GM23338 (cell line): ENCODE results near the gene STK32C. TPM values are rescaled to one million over a fixed set of nuclear protein-coding genes. Genes with fewer than 3 reads are reported as not detected.

Experiments
- ATAC-seq: fragments of 200-7000 bp; cut with Tn5 transposase; 3 replicates; pipeline ENCODE4 v1.9.1; 2020
- DNase-seq: peaks from one replicate; pipeline ENCODE4 v3.0.0-alpha.2; 2015; ENCODE audit warnings: low spot score
- H2AFZ ChIP-seq: fragments of 200-600 bp; sonication (generic); 2 replicates; pipeline ENCODE4 v1.8.0; 2016; ENCODE audit warnings: antibody characterized with exemption, mild to moderate bottlenecking, moderate library complexity
- H3F3A ChIP-seq: fragments of 200-600 bp; sonication (generic); replicated peaks from 2 replicates; pipeline ENCODE4 v1.8.0; 2017; ENCODE audit warnings: antibody characterized with exemption, mixed run types, low read depth
- H3K27ac ChIP-seq: fragments of 200-600 bp; sonication (generic); 2 replicates; pipeline ENCODE4 v1.6.1; 2016; ENCODE audit warnings: low read depth
- H3K27me3 ChIP-seq: fragments of 200-600 bp; sonication (generic); 2 replicates; pipeline ENCODE4 v1.8.0; 2016; ENCODE audit warnings: mild to moderate bottlenecking, mixed run types, moderate library complexity; ENCODE audit not compliant: insufficient read depth
- H3K36me3 ChIP-seq: fragments of 200-600 bp; sonication (generic); 2 replicates; pipeline ENCODE4 v1.8.0; 2016; ENCODE audit warnings: mild to moderate bottlenecking; ENCODE audit not compliant: insufficient read depth
- H3K4me1 ChIP-seq: fragments of 200-600 bp; sonication (generic); 2 replicates; pipeline ENCODE4 v1.8.0; 2016; ENCODE audit warnings: mild to moderate bottlenecking, moderate library complexity; ENCODE audit not compliant: insufficient read depth
- H3K4me2 ChIP-seq: fragments of 200-600 bp; sonication (generic); 2 replicates; pipeline ENCODE4 v1.7.1; 2017; ENCODE audit warnings: mixed run types
- H3K4me3 ChIP-seq: fragments of 200-600 bp; sonication (generic); 2 replicates; pipeline ENCODE4 v1.6.1; 2016; ENCODE audit warnings: mixed run types
- H3K79me2 ChIP-seq: fragments of 200-600 bp; sonication (generic); replicated peaks from 2 replicates; pipeline ENCODE4 v1.8.0; 2017; ENCODE audit warnings: mild to moderate bottlenecking; ENCODE audit not compliant: insufficient read depth
- H3K9me2 ChIP-seq: fragments of 200-600 bp; sonication (generic); 2 replicates; pipeline ENCODE4 v1.8.0; 2017; ENCODE audit not compliant: insufficient read depth
- H4K20me1 ChIP-seq: fragments of 200-600 bp; sonication (generic); replicated peaks from 2 replicates; pipeline ENCODE4 v1.8.0; 2017; ENCODE audit warnings: mild to moderate bottlenecking; ENCODE audit not compliant: insufficient read depth
- H3K27ac Mint-ChIP-seq: 2 replicates; pipeline ENCODE4 v1.8.0; 2020; ENCODE audit warnings: inconsistent platforms, mild to moderate bottlenecking, moderate library complexity, mixed read lengths
- H3K27me3 Mint-ChIP-seq: 3 replicates; pipeline ENCODE4 v1.8.0; 2022; ENCODE audit warnings: low read depth, mild to moderate bottlenecking, moderate library complexity, mixed read lengths, inconsistent platforms; ENCODE audit not compliant: insufficient read depth, poor library complexity
- H3K36me3 Mint-ChIP-seq: 3 replicates; pipeline ENCODE4 v1.8.0; 2021; ENCODE audit warnings: low read depth, mild to moderate bottlenecking, inconsistent platforms, moderate library complexity, mixed read lengths
- H3K4me1 Mint-ChIP-seq: 3 replicates; pipeline ENCODE4 v1.8.0; 2020; ENCODE audit warnings: mild to moderate bottlenecking, inconsistent platforms, mixed read lengths
- H3K4me3 Mint-ChIP-seq: 3 replicates; pipeline ENCODE4 v1.8.0; 2021; ENCODE audit warnings: moderate library complexity, mild to moderate bottlenecking, inconsistent platforms, mixed read lengths
- H3K9me3 Mint-ChIP-seq: 3 replicates; pipeline ENCODE4 v1.8.0; 2020; ENCODE audit warnings: moderate library complexity, mild to moderate bottlenecking, inconsistent platforms, mixed read lengths
- CREB1 ChIP-seq: fragments of 250-450 bp; sonication (Bioruptor Pico); IDR thresholded peaks from 2 replicates; pipeline ENCODE4 v1.5.0; 2020; ENCODE audit warnings: low read depth, mild to moderate bottlenecking, moderate library complexity
- ETS1 ChIP-seq: IDR thresholded peaks from 2 replicates; pipeline ENCODE4 v1.6.1; 2016; ENCODE audit warnings: antibody characterized with exemption
- EZH2 ChIP-seq: fragments of 200-600 bp; sonication (generic); IDR thresholded peaks from one replicate; pipeline ENCODE4 v1.8.0; 2017; ENCODE audit warnings: antibody characterized with exemption, mild to moderate bottlenecking, low read depth; ENCODE audit not compliant: unreplicated experiment
- EZH2phosphoT487 ChIP-seq: fragments of 200-600 bp; sonication (generic); IDR thresholded peaks from one replicate; pipeline ENCODE4 v1.8.1; 2018; ENCODE audit warnings: antibody characterized with exemption; ENCODE audit not compliant: unreplicated experiment
- JUNB ChIP-seq: IDR thresholded peaks from one replicate; pipeline ENCODE4 v1.6.1; 2016; ENCODE audit warnings: antibody characterized with exemption; ENCODE audit not compliant: unreplicated experiment
- NANOG ChIP-seq: IDR thresholded peaks from 2 replicates; pipeline ENCODE4 v1.6.1; 2016; ENCODE audit warnings: antibody characterized with exemption, borderline replicate concordance
- POLR2AphosphoS5 ChIP-seq: IDR thresholded peaks from 2 replicates; pipeline ENCODE4 v1.6.1; 2016; ENCODE audit warnings: antibody characterized with exemption, low read depth
- REST ChIP-seq: IDR thresholded peaks from one replicate; pipeline ENCODE4 v1.6.1; 2018; ENCODE audit warnings: antibody characterized with exemption; ENCODE audit not compliant: unreplicated experiment
- STAT1 ChIP-seq: IDR thresholded peaks from one replicate; pipeline ENCODE4 v1.6.1; 2016; ENCODE audit warnings: antibody characterized with exemption; ENCODE audit not compliant: unreplicated experiment
- ZNF114 ChIP-seq: fragments of 250-450 bp; sonication (Bioruptor Pico); IDR thresholded peaks from 2 replicates; pipeline ENCODE4 v1.5.0; 2020; ENCODE audit warnings: mild to moderate bottlenecking, moderate library complexity
- ZNF331 ChIP-seq: fragments of 250-450 bp; sonication (Bioruptor Pico); IDR thresholded peaks from 2 replicates; pipeline ENCODE4 v1.5.0; 2020; ENCODE audit warnings: low read depth, mild to moderate bottlenecking, moderate library complexity
- ZNF462 ChIP-seq: fragments of 250-450 bp; sonication (Bioruptor Pico); IDR thresholded peaks from 2 replicates; pipeline ENCODE4 v1.5.0; 2020; ENCODE audit warnings: mild to moderate bottlenecking, moderate library complexity
- polyA plus RNA-seq: library from polyadenylated mRNA; unstranded; fragments of >200 nt; fragmentation: Nextera tagmentation; extraction: Ambion mirVana; gene quantifications from 2 replicates; pipeline ENCODE4 v1.2.1, GENCODE V29; 2016
- total RNA-seq: library from RNA; depleted of rRNA; stranded (reverse); fragments of >200 nt; shearing (Covaris generic); gene quantifications from 2 replicates; pipeline ENCODE4 v1.2.3, GENCODE V29; 2014
- TF ChIP-seq, protein P1 (sequence below), 2 experiments: fragments of 200-600 bp in 1 of 2; sonication (generic) in 1 of 2; conservative IDR thresholded peaks; 2 replicates each; pipeline versions ENCODE4 v1.5.1 to v1.6.1; 2016 to 2017; ENCODE audit warnings: antibody characterized with exemption in 2 of 2, low read depth in 2 of 2, mild to moderate bottlenecking in 2 of 2, moderate library complexity in 1 of 2

Gene STK32C
- total and polyA plus RNA-seq, 2 experiments from 2014 or later = 10.2 to 20.5 TPM

GRCh38 chr10:132192076-132192975 is 115.4 kb downstream of the STK32C start:
- Mint-ChIP-seq H3K27me3 (peaks cover 21% of the 10 kb centered on the region), H3K27ac (no peak overlapping the region), H3K4me3 (no peak overlapping the region), H3K36me3 (peaks cover 9% of the 10 kb centered on the region), H3K9me3 (no peaks in the 10 kb centered on the region; the same call in 1 of the 3 replicates), H3K4me1 (peaks cover 5% of the 10 kb centered on the region; the same call in 2 of the 3 replicates)
- Histone ChIP-seq H3K4me3 (no peak overlapping the region), H3K36me3 (no peaks in the 10 kb centered on the region), H3K9me2 (no peaks in the 10 kb centered on the region), H3K79me2 (no peaks in the 10 kb centered on the region), H4K20me1 (no peaks in the 10 kb centered on the region), H3K27me3 (peaks cover 17% of the 10 kb centered on the region), H3F3A (no peaks in the 10 kb centered on the region), H3K4me1 (no peaks in the 10 kb centered on the region), H2AFZ (no peak overlapping the region), H3K27ac (no peak overlapping the region), H3K4me2 (no peak overlapping the region)
- TF ChIP-seq JUNB = no peak
- no peak for TF ChIP-seq ZNF331 (CRISPR knock-in tag)
- TF ChIP-seq EZH2 = no peak
- TF ChIP-seq ZNF114 (CRISPR knock-in tag) = no peak
- TF ChIP-seq NANOG = no peak
- no peak for TF ChIP-seq ETS1
- no peak for TF ChIP-seq EZH2phosphoT487
- no peak for TF ChIP-seq REST
- TF ChIP-seq POLR2AphosphoS5 = no peak
- no peak for TF ChIP-seq STAT1
- TF ChIP-seq, protein P1, sequence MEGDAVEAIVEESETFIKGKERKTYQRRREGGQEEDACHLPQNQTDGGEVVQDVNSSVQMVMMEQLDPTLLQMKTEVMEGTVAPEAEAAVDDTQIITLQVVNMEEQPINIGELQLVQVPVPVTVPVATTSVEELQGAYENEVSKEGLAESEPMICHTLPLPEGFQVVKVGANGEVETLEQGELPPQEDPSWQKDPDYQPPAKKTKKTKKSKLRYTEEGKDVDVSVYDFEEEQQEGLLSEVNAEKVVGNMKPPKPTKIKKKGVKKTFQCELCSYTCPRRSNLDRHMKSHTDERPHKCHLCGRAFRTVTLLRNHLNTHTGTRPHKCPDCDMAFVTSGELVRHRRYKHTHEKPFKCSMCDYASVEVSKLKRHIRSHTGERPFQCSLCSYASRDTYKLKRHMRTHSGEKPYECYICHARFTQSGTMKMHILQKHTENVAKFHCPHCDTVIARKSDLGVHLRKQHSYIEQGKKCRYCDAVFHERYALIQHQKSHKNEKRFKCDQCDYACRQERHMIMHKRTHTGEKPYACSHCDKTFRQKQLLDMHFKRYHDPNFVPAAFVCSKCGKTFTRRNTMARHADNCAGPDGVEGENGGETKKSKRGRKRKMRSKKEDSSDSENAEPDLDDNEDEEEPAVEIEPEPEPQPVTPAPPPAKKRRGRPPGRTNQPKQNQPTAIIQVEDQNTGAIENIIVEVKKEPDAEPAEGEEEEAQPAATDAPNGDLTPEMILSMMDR (conservative IDR thresholded peaks at IDR 0.05; ENCODE audit: low read depth in 2 of 2) = no peak
- TF ChIP-seq CREB1 (CRISPR knock-in tag) = no peak
- TF ChIP-seq ZNF462 (CRISPR knock-in tag) = no peak
- ATAC-seq (no peak), DNase-seq (no peak)
